SU-DHL-6 (cell line): ENCODE results near the gene PDGFD.

Experiments used
- H2AFZ ChIP-seq: fragments of 200-600 bp; sonication (generic); 2 replicates; pipeline ENCODE4 v1.6.1; 2014; ENCODE audit warnings: low read depth, mild to moderate bottlenecking, moderate library complexity, mixed read lengths, antibody characterized with exemption, low read length; ENCODE audit not compliant: severe bottlenecking
- H3F3A ChIP-seq: fragments of 200-600 bp; shearing (Covaris generic); 2 replicates; pipeline ENCODE4 v1.6.0; 2016; ENCODE audit warnings: antibody characterized with exemption, mild to moderate bottlenecking; ENCODE audit not compliant: insufficient read depth
- H3K27ac ChIP-seq: fragments of 200-600 bp; sonication (generic); 2 replicates; pipeline ENCODE4 v1.5.1; 2016; ENCODE audit warnings: low read depth, mild to moderate bottlenecking, low read length, moderate library complexity, mixed read lengths
- H3K27me3 ChIP-seq: fragments of 200-600 bp; sonication (generic), shearing (Covaris generic); 2 replicates; pipeline ENCODE4 v1.6.0; 2014; ENCODE audit warnings: mild to moderate bottlenecking, low read length
- H3K36me3 ChIP-seq: fragments of 200-600 bp; sonication (generic); 2 replicates; pipeline ENCODE4 v1.6.1; 2014; ENCODE audit warnings: mild to moderate bottlenecking, low read length, mixed read lengths
- H3K4me2 ChIP-seq: fragments of 300-600, 200-600 bp; shearing (Covaris generic), sonication (generic); 2 replicates; pipeline ENCODE4 v1.6.0; 2014; ENCODE audit warnings: low read length, low read depth, mild to moderate bottlenecking; ENCODE audit not compliant: poor library complexity, severe bottlenecking
- H3K4me3 ChIP-seq: fragments of 200-600 bp; sonication (generic); 2 replicates; pipeline ENCODE4 v1.5.1; 2014; ENCODE audit warnings: antibody characterized with exemption, low read length, mild to moderate bottlenecking, mixed read lengths; ENCODE audit not compliant: insufficient read depth, poor library complexity, severe bottlenecking
- H3K79me2 ChIP-seq: fragments of 200-600 bp; sonication (generic); 2 replicates; pipeline ENCODE4 v1.6.1; 2014; ENCODE audit warnings: mild to moderate bottlenecking, low read length, moderate library complexity; ENCODE audit not compliant: insufficient read depth
- H3K9ac ChIP-seq: fragments of 200-600 bp; sonication (generic); 2 replicates; pipeline ENCODE4 v1.7.0; 2014; ENCODE audit warnings: mild to moderate bottlenecking, low read length
- H3K9me2 ChIP-seq: fragments of 200-600 bp; sonication (generic); replicated peaks from 2 replicates; pipeline ENCODE4 v1.6.1; 2014; ENCODE audit warnings: low read length; ENCODE audit not compliant: insufficient read depth
- H3K9me3 ChIP-seq: fragments of 200-600 bp; sonication (generic); 2 replicates; pipeline ENCODE4 v1.6.1; 2014; ENCODE audit warnings: low read length, mixed read lengths; ENCODE audit not compliant: insufficient read depth
- H4K20me1 ChIP-seq: fragments of 200-600 bp; sonication (generic); 2 replicates; pipeline ENCODE4 v1.6.1; 2014; ENCODE audit warnings: low read depth, mild to moderate bottlenecking, antibody characterized with exemption, low read length, moderate library complexity, mixed read lengths
- EZH2phosphoT487 ChIP-seq: fragments of 200-600 bp; sonication (generic), shearing (Covaris generic); conservative IDR thresholded peaks from 2 replicates; pipeline ENCODE4 v1.6.1; 2018; ENCODE audit warnings: mild to moderate bottlenecking, antibody characterized with exemption, low read length, moderate library complexity, mixed read lengths
- TF ChIP-seq, protein P1 (sequence below): fragments of 200-600 bp; sonication (generic); IDR thresholded peaks from one replicate; pipeline ENCODE4 v1.5.1; 2017; ENCODE audit warnings: antibody characterized with exemption, mild to moderate bottlenecking, low read length, moderate library complexity; ENCODE audit not compliant: insufficient read depth, poor library complexity, severe bottlenecking

Gene PDGFD

GRCh38 chr11:103898065-103898464 lies 265.9 kb downstream of the PDGFD start:
- peaks cover 35% of the 10 kb centered on the region for H3F3A ChIP-seq
- no peaks in the 10 kb centered on the region for H3K9me2 ChIP-seq
- peak overlapping the region; percentile 71 for H3K4me2 ChIP-seq
- no peaks in the 10 kb centered on the region for H4K20me1 ChIP-seq
- TF ChIP-seq EZH2phosphoT487 = no peak
- TF ChIP-seq, protein P1, sequence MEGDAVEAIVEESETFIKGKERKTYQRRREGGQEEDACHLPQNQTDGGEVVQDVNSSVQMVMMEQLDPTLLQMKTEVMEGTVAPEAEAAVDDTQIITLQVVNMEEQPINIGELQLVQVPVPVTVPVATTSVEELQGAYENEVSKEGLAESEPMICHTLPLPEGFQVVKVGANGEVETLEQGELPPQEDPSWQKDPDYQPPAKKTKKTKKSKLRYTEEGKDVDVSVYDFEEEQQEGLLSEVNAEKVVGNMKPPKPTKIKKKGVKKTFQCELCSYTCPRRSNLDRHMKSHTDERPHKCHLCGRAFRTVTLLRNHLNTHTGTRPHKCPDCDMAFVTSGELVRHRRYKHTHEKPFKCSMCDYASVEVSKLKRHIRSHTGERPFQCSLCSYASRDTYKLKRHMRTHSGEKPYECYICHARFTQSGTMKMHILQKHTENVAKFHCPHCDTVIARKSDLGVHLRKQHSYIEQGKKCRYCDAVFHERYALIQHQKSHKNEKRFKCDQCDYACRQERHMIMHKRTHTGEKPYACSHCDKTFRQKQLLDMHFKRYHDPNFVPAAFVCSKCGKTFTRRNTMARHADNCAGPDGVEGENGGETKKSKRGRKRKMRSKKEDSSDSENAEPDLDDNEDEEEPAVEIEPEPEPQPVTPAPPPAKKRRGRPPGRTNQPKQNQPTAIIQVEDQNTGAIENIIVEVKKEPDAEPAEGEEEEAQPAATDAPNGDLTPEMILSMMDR = no peak
- H3K9ac ChIP-seq = peak overlapping the region; percentile 46
- H3K36me3 ChIP-seq = peaks cover 4% of the 10 kb centered on the region; the same call in 1 of the 2 replicates
- H3K9me3 ChIP-seq = no peaks in the 10 kb centered on the region
- peak overlapping the region; percentile 32 for H3K4me3 ChIP-seq
- H3K27ac ChIP-seq = peak overlapping the region; percentile 95
- H3K27me3 ChIP-seq = no peaks in the 10 kb centered on the region
- H2AFZ ChIP-seq = no peak overlapping the region
- H3K79me2 ChIP-seq = no peaks in the 10 kb centered on the region

- Histone ChIP-seq H2AFZ (no peak overlapping the region), H3K27me3 (no peaks in the 10 kb centered on the region), H3K79me2 (no peaks in the 10 kb centered on the region), H3K27ac (peak overlapping the region; percentile 95), H3K36me3 (peaks cover 4% of the 10 kb centered on the region; the same call in 1 of the 2 replicates), H3K9me2 (no peaks in the 10 kb centered on the region), H3K9me3 (no peaks in the 10 kb centered on the region), H3K4me2 (peak overlapping the region; percentile 71), H3F3A (peaks cover 32% of the 10 kb centered on the region), H3K4me3 (peak overlapping the region; percentile 32), H4K20me1 (no peaks in the 10 kb centered on the region), H3K9ac (peak overlapping the region; percentile 46)
- no peak for TF ChIP-seq EZH2phosphoT487
- TF ChIP-seq, protein P1 = no peak
Observed at GRCh38 chr11:103897160-103897936, 266.6 kb downstream of the PDGFD start.

GRCh38 chr11:103895106-103895505 lies 268.8 kb downstream of the PDGFD start:
- H3K9me2 ChIP-seq = no peaks in the 10 kb centered on the region
- no peak for TF ChIP-seq EZH2phosphoT487
- TF ChIP-seq, protein P1 = no peak
- H3K4me3 ChIP-seq = no peak overlapping the region
- peaks cover 32% of the 10 kb centered on the region for H3F3A ChIP-seq
- H3K27me3 ChIP-seq = no peaks in the 10 kb centered on the region
- H3K9ac ChIP-seq = no peak overlapping the region
- peak overlapping the region; percentile 95 for H3K27ac ChIP-seq
- peak overlapping the region; percentile 12 for H3K4me2 ChIP-seq
- H2AFZ ChIP-seq = peak overlapping the region; percentile 17
- H3K9me3 ChIP-seq = no peaks in the 10 kb centered on the region
- H4K20me1 ChIP-seq = no peaks in the 10 kb centered on the region
- H3K79me2 ChIP-seq = no peaks in the 10 kb centered on the region
- peaks cover 4% of the 10 kb centered on the region; the same call in 1 of the 2 replicates for H3K36me3 ChIP-seq
